Neural crest cell (in vitro differentiated cells): Measurements from ENCODE around the gene TBCE. TPM values are rescaled to one million over a fixed set of nuclear protein-coding genes. Genes with fewer than 3 reads are reported as not detected.
"Not testable (repeated sequence)": the region's sequence is repeated elsewhere in the genome, so short reads cannot be mapped to it uniquely, and the experiment has no call there.

Experiments used
- DNase-seq: peaks from one replicate; pipeline ENCODE4 v3.0.0; 2021; ENCODE audit warnings: low read depth, mixed read lengths, low spot score
- H3K27ac Mint-ChIP-seq: one replicate; pipeline ENCODE4 v1.8.0; 2021; ENCODE audit warnings: mild to moderate bottlenecking, mixed read lengths; ENCODE audit not compliant: unreplicated experiment
- H3K27me3 Mint-ChIP-seq: 2 replicates; pipeline ENCODE4 v1.8.0; 2021; ENCODE audit warnings: low read depth, mild to moderate bottlenecking, mixed read lengths
- H3K36me3 Mint-ChIP-seq: 2 replicates; pipeline ENCODE4 v1.8.0; 2021; ENCODE audit warnings: low read depth, mild to moderate bottlenecking, mixed read lengths
- H3K4me1 Mint-ChIP-seq: 2 replicates; pipeline ENCODE4 v1.8.0; 2021; ENCODE audit warnings: mixed read lengths
- H3K4me3 Mint-ChIP-seq: one replicate; pipeline ENCODE4 v1.8.0; 2021; ENCODE audit warnings: mild to moderate bottlenecking, mixed read lengths
- H3K9me3 Mint-ChIP-seq: 2 replicates; pipeline ENCODE4 v1.8.0; 2021; ENCODE audit warnings: mixed read lengths
- total RNA-seq: library from RNA; stranded (reverse); gene quantifications from 2 replicates; pipeline ENCODE4 v1.2.1, GENCODE V29; 2021
- TF ChIP-seq, protein P1 (sequence below): fragments of 200-600 bp; sonication (generic); conservative IDR thresholded peaks from 2 replicates; pipeline ENCODE4 v1.5.0; 2021; ENCODE audit warnings: antibody characterized with exemption, mild to moderate bottlenecking

Gene TBCE
- total RNA-seq, 1 donor from 2014 or later: 28.2 TPM

DNA sequence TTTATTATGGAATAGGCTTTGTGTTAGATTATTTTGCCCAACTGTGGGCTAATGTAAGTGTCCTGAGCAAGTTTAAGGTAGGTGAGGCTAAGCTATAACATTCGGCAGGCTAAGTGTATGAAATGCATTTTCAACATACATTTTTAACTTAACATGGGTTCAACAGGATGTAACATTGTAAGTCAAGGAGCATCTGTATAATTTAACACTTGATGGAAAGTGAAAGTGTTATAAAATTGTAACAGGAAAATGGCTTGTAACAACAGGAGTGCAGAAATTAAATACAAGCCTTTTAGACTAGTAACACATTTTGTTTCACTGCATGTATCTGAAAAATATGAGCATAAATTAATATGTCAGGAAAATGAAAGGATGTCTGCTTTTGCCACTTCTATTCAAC lies 94.7 kb downstream of the TBCE start:
- H3K27ac Mint-ChIP-seq: no peak overlapping the region
- no peaks in the 10 kb centered on the region for H3K4me1 Mint-ChIP-seq
- no peak for DNase-seq
- H3K4me3 Mint-ChIP-seq: no peak overlapping the region
- TF ChIP-seq, protein P1, sequence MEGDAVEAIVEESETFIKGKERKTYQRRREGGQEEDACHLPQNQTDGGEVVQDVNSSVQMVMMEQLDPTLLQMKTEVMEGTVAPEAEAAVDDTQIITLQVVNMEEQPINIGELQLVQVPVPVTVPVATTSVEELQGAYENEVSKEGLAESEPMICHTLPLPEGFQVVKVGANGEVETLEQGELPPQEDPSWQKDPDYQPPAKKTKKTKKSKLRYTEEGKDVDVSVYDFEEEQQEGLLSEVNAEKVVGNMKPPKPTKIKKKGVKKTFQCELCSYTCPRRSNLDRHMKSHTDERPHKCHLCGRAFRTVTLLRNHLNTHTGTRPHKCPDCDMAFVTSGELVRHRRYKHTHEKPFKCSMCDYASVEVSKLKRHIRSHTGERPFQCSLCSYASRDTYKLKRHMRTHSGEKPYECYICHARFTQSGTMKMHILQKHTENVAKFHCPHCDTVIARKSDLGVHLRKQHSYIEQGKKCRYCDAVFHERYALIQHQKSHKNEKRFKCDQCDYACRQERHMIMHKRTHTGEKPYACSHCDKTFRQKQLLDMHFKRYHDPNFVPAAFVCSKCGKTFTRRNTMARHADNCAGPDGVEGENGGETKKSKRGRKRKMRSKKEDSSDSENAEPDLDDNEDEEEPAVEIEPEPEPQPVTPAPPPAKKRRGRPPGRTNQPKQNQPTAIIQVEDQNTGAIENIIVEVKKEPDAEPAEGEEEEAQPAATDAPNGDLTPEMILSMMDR: no peak
- H3K27me3 Mint-ChIP-seq: no peaks in the 10 kb centered on the region
- H3K36me3 Mint-ChIP-seq: peaks cover 13% of the 10 kb centered on the region
- no peaks in the 10 kb centered on the region for H3K9me3 Mint-ChIP-seq

DNA sequence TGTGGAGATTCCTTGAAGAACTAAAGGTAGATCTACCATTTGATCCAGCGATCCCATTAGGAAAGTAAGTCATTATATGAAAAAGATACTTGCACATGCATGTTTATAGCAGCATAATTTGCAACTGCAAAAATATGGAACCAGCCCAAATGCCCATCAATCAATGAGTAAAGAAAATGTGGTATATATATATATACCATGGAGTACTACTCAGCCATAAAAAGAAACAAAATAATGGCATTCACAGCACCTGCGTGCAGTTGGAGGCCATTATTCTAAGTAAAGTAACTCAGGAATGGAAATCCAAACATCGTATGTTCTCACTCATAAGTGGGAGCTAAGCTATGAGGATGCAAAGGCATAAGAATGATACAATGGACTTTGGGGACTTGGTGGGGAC lies 95.6 kb downstream of the TBCE start:
- H3K27me3 Mint-ChIP-seq, H3K4me3 Mint-ChIP-seq, DNase-seq, H3K9me3 Mint-ChIP-seq, H3K4me1 Mint-ChIP-seq, H3K27ac Mint-ChIP-seq: not testable (repeated sequence)
- peaks cover 13% of the 10 kb centered on the region for H3K36me3 Mint-ChIP-seq

DNA sequence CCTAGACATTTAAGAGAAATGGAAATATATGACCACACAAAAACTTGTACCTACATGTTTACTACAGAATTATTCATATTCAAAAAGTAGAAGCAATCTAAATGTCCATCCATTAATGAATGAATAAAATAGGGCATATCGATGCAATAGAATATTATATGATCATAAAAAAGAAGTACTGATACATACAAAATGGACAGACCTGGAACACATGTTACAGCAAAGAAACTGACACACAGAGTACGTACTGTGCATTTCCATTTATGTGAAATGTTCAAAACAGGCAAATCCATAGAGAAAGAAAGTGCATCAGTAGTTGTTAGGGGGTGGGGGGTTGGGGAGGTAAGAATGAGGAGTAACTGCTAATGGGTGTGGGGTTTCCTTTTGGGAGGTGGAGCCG lies 97.8 kb downstream of the TBCE start:
- no peaks in the 10 kb centered on the region for H3K27me3 Mint-ChIP-seq
- DNase-seq: no peak
- TF ChIP-seq, protein P1: no peak
- H3K27ac Mint-ChIP-seq: no peak overlapping the region
- no peaks in the 10 kb centered on the region for H3K4me1 Mint-ChIP-seq
- H3K4me3 Mint-ChIP-seq: no peak overlapping the region
- peaks cover 17% of the 10 kb centered on the region for H3K36me3 Mint-ChIP-seq
- H3K9me3 Mint-ChIP-seq: no peaks in the 10 kb centered on the region

DNA sequence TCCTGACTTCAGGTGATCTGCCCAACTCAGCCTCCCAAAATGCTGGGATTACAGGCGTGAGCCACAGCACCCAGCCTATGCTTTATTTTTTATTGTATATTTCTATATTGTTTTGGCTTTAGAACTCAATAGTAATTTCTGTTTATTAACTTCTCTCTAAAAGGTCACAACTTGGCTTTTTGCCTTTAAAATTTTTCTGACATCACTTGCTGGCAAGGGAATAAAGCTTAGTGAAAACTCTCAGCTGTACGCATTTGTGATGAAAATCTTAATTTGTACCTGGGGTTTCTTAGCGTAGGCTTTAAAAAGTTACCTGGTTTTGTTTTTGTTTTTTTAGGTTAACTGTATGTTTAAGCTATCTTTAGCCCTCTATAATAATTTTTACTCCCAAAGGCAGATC lies 100.8 kb downstream of the TBCE start:
- no peak for DNase-seq
- H3K9me3 Mint-ChIP-seq: no peaks in the 10 kb centered on the region
- peaks cover 17% of the 10 kb centered on the region for H3K36me3 Mint-ChIP-seq
- H3K27me3 Mint-ChIP-seq: no peaks in the 10 kb centered on the region
- H3K4me3 Mint-ChIP-seq: no peak overlapping the region
- no peaks in the 10 kb centered on the region for H3K4me1 Mint-ChIP-seq
- no peak overlapping the region for H3K27ac Mint-ChIP-seq
- TF ChIP-seq, protein P1: no peak

DNA sequence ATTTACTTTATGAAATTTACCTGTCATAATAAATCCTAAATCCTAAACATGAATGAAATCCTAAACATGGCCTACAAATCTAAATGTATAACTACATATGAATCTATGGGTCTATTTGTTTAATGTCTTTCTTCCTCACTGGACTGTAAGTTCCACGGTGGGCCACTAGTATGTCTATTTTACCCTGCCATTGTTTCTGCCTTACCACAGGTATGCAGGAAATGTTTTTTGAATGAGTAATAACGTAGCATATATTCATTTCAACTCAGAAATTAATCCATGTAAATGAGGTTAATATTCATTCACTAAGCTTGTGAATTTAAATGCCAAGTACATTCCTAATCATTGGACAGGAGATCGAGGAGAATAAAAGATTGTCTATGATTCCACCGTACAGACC lies 101.7 kb downstream of the TBCE start:
- DNase-seq: no peak
- Mint-ChIP-seq H3K27me3 (no peaks in the 10 kb centered on the region), H3K4me3 (no peak overlapping the region), H3K36me3 (peaks cover 17% of the 10 kb centered on the region), H3K27ac (no peak overlapping the region), H3K9me3 (no peaks in the 10 kb centered on the region), H3K4me1 (no peaks in the 10 kb centered on the region)
- TF ChIP-seq, protein P1: peak; percentile 23

DNA sequence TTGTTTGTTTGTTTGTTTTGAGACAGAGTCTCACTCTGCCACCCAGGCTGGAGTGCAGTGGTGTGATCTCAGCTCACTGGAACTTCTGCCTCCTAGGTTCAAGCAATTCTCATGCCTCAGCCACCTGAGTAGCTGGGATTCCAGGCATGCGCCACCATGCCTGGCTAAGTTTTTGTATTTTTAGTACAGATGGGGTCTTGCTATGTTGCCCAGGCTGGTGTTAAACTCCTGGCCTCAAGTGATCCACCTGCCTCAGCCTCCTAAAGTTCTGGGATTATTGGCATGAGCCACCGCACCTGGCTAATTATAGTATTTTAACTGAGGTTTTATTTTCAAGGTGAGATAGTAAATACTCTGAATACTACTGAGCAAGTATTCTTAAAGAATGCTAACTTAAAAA lies 102.7 kb downstream of the TBCE start:
- not testable (repeated sequence) for H3K27ac Mint-ChIP-seq

More for the DNA sequence above, 102.7 kb downstream of the TBCE start:
- H3K36me3 Mint-ChIP-seq: peaks cover 12% of the 10 kb centered on the region
- not testable (repeated sequence) for H3K4me1 Mint-ChIP-seq, H3K27me3 Mint-ChIP-seq, H3K9me3 Mint-ChIP-seq, H3K4me3 Mint-ChIP-seq, DNase-seq
